ENCODE results near the gene PTPRN2. TPM values are rescaled to one million over a fixed set of nuclear protein-coding genes. Genes with fewer than 3 reads are reported as not detected.

The PTPRN2 gene
- total and polyA plus RNA-seq, 2 donors, result 1.7 to 1.9 TPM

DNA sequence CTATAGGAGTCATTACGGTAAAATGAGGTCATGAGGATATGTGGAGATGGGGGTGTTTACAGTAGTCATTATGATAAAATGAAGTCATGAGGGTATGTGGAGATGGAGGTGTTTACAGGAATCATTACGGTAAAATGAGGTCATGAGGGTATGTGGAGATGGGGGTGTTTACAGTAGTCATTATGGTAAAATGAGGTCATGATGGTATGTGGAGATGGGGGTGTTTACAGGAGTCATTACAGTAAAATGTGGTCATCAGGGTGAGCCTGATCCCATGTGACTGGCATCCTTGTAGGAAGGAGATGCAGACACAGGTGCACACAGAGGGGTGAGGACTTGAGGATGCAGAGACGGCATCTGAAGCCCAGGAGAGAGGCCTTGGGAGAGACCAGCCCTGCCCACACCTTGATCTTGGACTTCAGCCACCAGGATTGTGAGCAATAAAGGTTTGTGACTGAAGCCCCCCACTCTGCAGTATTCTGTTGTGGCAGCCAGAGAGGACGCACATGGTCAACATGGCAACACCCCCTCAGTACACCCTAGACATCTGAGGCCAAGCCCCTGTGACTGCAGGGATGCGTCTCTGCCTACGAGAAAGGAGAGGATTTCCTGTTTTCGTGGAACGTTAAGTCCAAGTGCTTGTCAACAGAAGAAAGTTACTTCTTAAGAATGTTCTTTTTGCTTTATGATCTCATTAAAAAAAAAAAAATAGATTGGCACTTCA is 706.4 kb downstream of the PTPRN2 start:
- Histone ChIP-seq H3K27me3 (ENCODE audit: control insufficient read depth in 2 of 2, insufficient read depth in 1 of 2, low read length in 1 of 2) (no peaks in the 10 kb centered on the region), H3K27ac (ENCODE audit: low read depth in 1 of 2, low read length in 1 of 2) (no peak overlapping the region), H3K36me3 (ENCODE audit: control insufficient read depth in 2 of 2, insufficient read depth in 2 of 2, low read length in 1 of 2) (no peaks in the 10 kb centered on the region), H3K4me3 (ENCODE audit: low read length in 2 of 2) (no peak overlapping the region), H3K4me1 (ENCODE audit: control insufficient read depth in 2 of 2, insufficient read depth in 2 of 2, low read length in 2 of 2) (no peaks in the 10 kb centered on the region), H3K9me3 (ENCODE audit: control insufficient read depth in 2 of 2, insufficient read depth in 1 of 2, low read length in 1 of 2) (peaks cover 0 to 16% of the 10 kb centered on the region in 2 donors)
- no peak for DNase-seq (ENCODE audit: low read depth in 6 of 9, low spot score in 9 of 9)
- WGBS, result 80% methylated on average over 8 of the region's 8 CpGs

GRCh38 chr7:157879391-157879790 is 708.2 kb downstream of the PTPRN2 start:
- WGBS, result 94% methylated on average over 10 of the region's 10 CpGs

GRCh38 chr7:157877298-157878090 is 710.1 kb downstream of the PTPRN2 start:
- peaks cover 0 to 5% of the 10 kb centered on the region in 2 donors for H3K4me1 ChIP-seq (ENCODE audit: control insufficient read depth in 2 of 2, insufficient read depth in 2 of 2, low read length in 2 of 2)
- no peaks in the 10 kb centered on the region for H3K27me3 ChIP-seq (ENCODE audit: control insufficient read depth in 2 of 2, insufficient read depth in 1 of 2, low read length in 1 of 2)
- no peak overlapping the region for H3K27ac ChIP-seq (ENCODE audit: low read depth in 1 of 2, low read length in 1 of 2)
- WGBS, result 71% methylated on average over 31 of the region's 31 CpGs
- H3K4me3 ChIP-seq (ENCODE audit: low read length in 2 of 2), result no peak overlapping the region
- H3K36me3 ChIP-seq (ENCODE audit: control insufficient read depth in 2 of 2, insufficient read depth in 2 of 2, low read length in 1 of 2), result no peaks in the 10 kb centered on the region
- H3K9me3 ChIP-seq (ENCODE audit: control insufficient read depth in 2 of 2, insufficient read depth in 1 of 2, low read length in 1 of 2), result no peaks in the 10 kb centered on the region
- DNase-seq (ENCODE audit: low read depth in 6 of 9, low spot score in 9 of 9), result no peak

More at GRCh38 chr7:157879391-157879790, 708.2 kb downstream of the PTPRN2 start:
- Histone ChIP-seq H3K9me3 (ENCODE audit: control insufficient read depth in 2 of 2, insufficient read depth in 1 of 2, low read length in 1 of 2) (peaks cover 0 to 9% of the 10 kb centered on the region in 2 donors), H3K36me3 (ENCODE audit: control insufficient read depth in 2 of 2, insufficient read depth in 2 of 2, low read length in 1 of 2) (no peaks in the 10 kb centered on the region), H3K27me3 (ENCODE audit: control insufficient read depth in 2 of 2, insufficient read depth in 1 of 2, low read length in 1 of 2) (no peaks in the 10 kb centered on the region), H3K27ac (ENCODE audit: low read depth in 1 of 2, low read length in 1 of 2) (no peak overlapping the region), H3K4me1 (ENCODE audit: control insufficient read depth in 2 of 2, insufficient read depth in 2 of 2, low read length in 2 of 2) (peaks cover 0 to 5% of the 10 kb centered on the region in 2 donors), H3K4me3 (ENCODE audit: low read length in 2 of 2) (no peak overlapping the region)
- DNase-seq (ENCODE audit: low read depth in 6 of 9, low spot score in 9 of 9), result no peak

DNA sequence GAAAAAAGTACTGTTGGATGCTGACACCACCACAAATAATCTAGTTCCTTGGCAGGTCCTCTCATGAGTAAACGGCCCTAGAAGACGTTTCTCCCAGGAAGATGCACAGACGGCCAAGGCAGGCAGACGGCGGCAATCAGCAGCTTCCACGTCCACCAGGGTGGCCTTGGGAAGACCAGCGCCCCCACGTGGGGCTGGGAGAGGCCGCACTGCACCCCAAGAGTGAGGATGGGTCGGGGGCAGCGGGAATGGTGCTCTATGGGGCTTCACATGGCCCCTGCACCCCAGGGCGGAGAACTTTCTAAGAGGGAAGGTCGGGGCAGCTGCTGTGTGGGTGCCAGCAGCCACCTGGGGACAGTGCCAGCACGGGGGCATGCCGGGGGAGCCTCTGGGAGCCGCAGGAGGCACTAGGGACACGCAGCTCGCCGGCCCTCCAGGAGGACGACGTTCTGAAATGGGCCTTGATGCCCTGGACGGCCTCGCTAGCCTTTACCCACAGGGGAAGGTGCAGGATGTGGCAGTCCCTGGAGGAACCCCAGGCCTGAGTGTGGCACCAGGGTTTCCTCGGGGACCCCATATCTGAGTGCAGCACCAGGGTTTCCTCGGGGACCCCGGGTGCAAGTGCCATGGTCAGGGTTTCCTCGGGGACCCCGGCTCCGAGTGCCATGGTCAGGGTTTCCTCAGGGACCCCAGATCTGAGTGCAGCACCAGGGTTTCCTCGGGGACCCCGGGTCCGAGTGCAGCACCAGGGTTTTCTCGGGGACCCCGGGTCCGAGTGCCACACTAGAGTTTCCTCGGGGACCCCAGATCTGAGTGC is 710.9 kb downstream of the PTPRN2 start:
- Histone ChIP-seq H3K4me1 (ENCODE audit: control insufficient read depth in 2 of 2, insufficient read depth in 2 of 2, low read length in 2 of 2) (peaks cover 0 to 5% of the 10 kb centered on the region in 2 donors), H3K9me3 (ENCODE audit: control insufficient read depth in 2 of 2, insufficient read depth in 1 of 2, low read length in 1 of 2) (no peaks in the 10 kb centered on the region), H3K27ac (ENCODE audit: low read depth in 1 of 2, low read length in 1 of 2) (no peak overlapping the region), H3K36me3 (ENCODE audit: control insufficient read depth in 2 of 2, insufficient read depth in 2 of 2, low read length in 1 of 2) (no peaks in the 10 kb centered on the region), H3K27me3 (ENCODE audit: control insufficient read depth in 2 of 2, insufficient read depth in 1 of 2, low read length in 1 of 2) (no peaks in the 10 kb centered on the region), H3K4me3 (ENCODE audit: low read length in 2 of 2) (no peak overlapping the region)
- WGBS, result 86% methylated on average over 36 of the region's 36 CpGs
- no peak for DNase-seq (ENCODE audit: low read depth in 6 of 9, low spot score in 9 of 9)

DNA sequence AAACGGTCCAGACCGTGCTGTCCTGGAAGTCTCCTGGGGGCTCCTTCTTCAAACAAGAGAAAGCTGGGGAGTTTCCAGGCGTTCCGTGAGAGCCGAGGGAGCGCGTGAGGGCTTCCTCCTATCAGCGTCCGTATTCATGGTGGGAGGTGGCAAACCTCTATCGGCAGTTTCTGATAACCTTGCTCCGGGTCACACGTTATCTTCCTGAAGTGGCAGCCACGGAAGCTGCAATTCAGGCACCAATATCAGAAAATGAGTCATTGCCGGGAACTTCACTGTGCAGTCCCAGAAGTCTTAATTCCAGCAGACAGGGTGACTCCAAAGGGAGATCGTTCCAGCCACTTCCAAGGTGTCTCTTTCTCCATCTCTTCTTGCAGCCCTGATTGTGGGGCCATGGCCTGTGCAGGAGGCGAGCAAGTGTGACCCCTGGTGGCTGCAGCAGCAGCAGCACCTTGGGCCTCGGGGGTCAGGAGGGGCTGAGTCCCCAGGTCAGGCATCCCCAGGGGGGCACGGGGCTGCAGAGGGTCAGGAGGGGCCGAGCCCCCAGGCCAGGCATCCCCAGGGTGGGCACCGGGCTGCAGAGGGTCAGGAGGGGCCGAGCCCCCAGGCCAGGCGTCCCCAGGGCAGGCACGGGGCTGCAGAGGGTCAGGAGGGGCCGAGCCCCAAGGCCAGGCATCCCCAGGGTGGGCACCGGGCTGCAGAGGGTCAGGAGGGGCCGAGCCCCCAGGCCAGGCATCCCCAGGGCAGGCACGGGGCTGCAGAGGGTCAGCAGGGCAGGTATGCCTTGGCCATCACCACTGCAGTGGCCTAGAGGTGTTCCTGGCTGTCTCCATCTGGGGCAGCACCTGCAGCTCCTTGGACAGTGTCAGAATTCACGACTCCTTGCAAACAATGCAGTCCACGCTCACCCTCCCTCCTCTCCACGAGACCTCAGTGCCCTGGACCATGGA is 712.1 kb downstream of the PTPRN2 start:
- 37% methylated on average over 30 of the region's 30 CpGs for WGBS
- H3K9me3 ChIP-seq (ENCODE audit: control insufficient read depth in 2 of 2, insufficient read depth in 1 of 2, low read length in 1 of 2), result no peaks in the 10 kb centered on the region
- H3K36me3 ChIP-seq (ENCODE audit: control insufficient read depth in 2 of 2, insufficient read depth in 2 of 2, low read length in 1 of 2), result no peaks in the 10 kb centered on the region
- no peak overlapping the region for H3K27ac ChIP-seq (ENCODE audit: low read depth in 1 of 2, low read length in 1 of 2)
- peaks cover 0 to 5% of the 10 kb centered on the region in 2 donors for H3K4me1 ChIP-seq (ENCODE audit: control insufficient read depth in 2 of 2, insufficient read depth in 2 of 2, low read length in 2 of 2)
- peak overlapping the region in 1 of 2 donors; percentile 1 for H3K4me3 ChIP-seq (ENCODE audit: low read length in 2 of 2)
- no peaks in the 10 kb centered on the region for H3K27me3 ChIP-seq (ENCODE audit: control insufficient read depth in 2 of 2, insufficient read depth in 1 of 2, low read length in 1 of 2)
- peak in 7 of 9 donors; percentile 15 to 62 (median 21) for DNase-seq (ENCODE audit: low read depth in 6 of 9, low spot score in 9 of 9)

DNA sequence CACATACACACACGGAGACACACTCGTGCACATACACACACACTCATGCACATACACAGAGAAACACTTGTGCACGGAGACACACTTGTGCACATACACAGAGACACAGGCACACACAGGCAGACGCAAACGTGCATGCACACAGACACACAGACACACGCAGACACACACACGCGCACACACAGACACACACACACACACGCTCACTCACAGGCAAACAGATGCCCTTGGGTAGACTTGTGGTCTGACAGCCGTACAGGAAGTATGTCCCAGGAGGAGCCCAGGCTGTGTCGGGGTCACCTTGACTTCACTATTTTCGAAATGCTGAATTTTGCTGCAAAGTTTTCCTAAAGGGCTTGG is 712.8 kb downstream of the PTPRN2 start:
- WGBS, result 74% methylated on average over 12 of the region's 12 CpGs
- Histone ChIP-seq H3K36me3 (ENCODE audit: control insufficient read depth in 2 of 2, insufficient read depth in 2 of 2, low read length in 1 of 2) (no peaks in the 10 kb centered on the region), H3K4me3 (ENCODE audit: low read length in 2 of 2) (peak overlapping the region in 1 of 2 donors; percentile 1), H3K27ac (ENCODE audit: low read depth in 1 of 2, low read length in 1 of 2) (no peak overlapping the region), H3K9me3 (ENCODE audit: control insufficient read depth in 2 of 2, insufficient read depth in 1 of 2, low read length in 1 of 2) (no peaks in the 10 kb centered on the region), H3K27me3 (ENCODE audit: control insufficient read depth in 2 of 2, insufficient read depth in 1 of 2, low read length in 1 of 2) (no peaks in the 10 kb centered on the region), H3K4me1 (ENCODE audit: control insufficient read depth in 2 of 2, insufficient read depth in 2 of 2, low read length in 2 of 2) (peaks cover 0 to 5% of the 10 kb centered on the region in 2 donors)
- DNase-seq (ENCODE audit: low read depth in 6 of 9, low spot score in 9 of 9), result peak in 1 of 9 donors; percentile 9

GRCh38 chr7:157874208-157874816 is 713.3 kb downstream of the PTPRN2 start:
- Histone ChIP-seq H3K36me3 (ENCODE audit: control insufficient read depth in 2 of 2, insufficient read depth in 2 of 2, low read length in 1 of 2) (no peaks in the 10 kb centered on the region), H3K27ac (ENCODE audit: low read depth in 1 of 2, low read length in 1 of 2) (no peak overlapping the region), H3K9me3 (ENCODE audit: control insufficient read depth in 2 of 2, insufficient read depth in 1 of 2, low read length in 1 of 2) (no peaks in the 10 kb centered on the region), H3K4me3 (ENCODE audit: low read length in 2 of 2) (no peak overlapping the region), H3K27me3 (ENCODE audit: control insufficient read depth in 2 of 2, insufficient read depth in 1 of 2, low read length in 1 of 2) (no peaks in the 10 kb centered on the region), H3K4me1 (ENCODE audit: control insufficient read depth in 2 of 2, insufficient read depth in 2 of 2, low read length in 2 of 2) (peaks cover 0 to 5% of the 10 kb centered on the region in 2 donors)
- DNase-seq (ENCODE audit: low read depth in 6 of 9, low spot score in 9 of 9), result no peak
- 93% methylated on average over 14 of the region's 14 CpGs for WGBS

GRCh38 chr7:157873664-157874063 is 714.0 kb downstream of the PTPRN2 start:
- no peak for DNase-seq (ENCODE audit: low read depth in 6 of 9, low spot score in 9 of 9)
- Histone ChIP-seq H3K9me3 (ENCODE audit: control insufficient read depth in 2 of 2, insufficient read depth in 1 of 2, low read length in 1 of 2) (peaks cover 0 to 1% of the 10 kb centered on the region in 2 donors), H3K4me3 (ENCODE audit: low read length in 2 of 2) (no peak overlapping the region), H3K36me3 (ENCODE audit: control insufficient read depth in 2 of 2, insufficient read depth in 2 of 2, low read length in 1 of 2) (no peaks in the 10 kb centered on the region), H3K27ac (ENCODE audit: low read depth in 1 of 2, low read length in 1 of 2) (no peak overlapping the region), H3K4me1 (ENCODE audit: control insufficient read depth in 2 of 2, insufficient read depth in 2 of 2, low read length in 2 of 2) (peaks cover 0 to 5% of the 10 kb centered on the region in 2 donors), H3K27me3 (ENCODE audit: control insufficient read depth in 2 of 2, insufficient read depth in 1 of 2, low read length in 1 of 2) (no peaks in the 10 kb centered on the region)
- 95% methylated on average over 17 of the region's 17 CpGs for WGBS

Measured in thymus (tissue), 11 donors.